H1 (cell line): ENCODE results near the gene MTURN. TPM values are rescaled to one million over a fixed set of nuclear protein-coding genes. Genes with fewer than 3 reads are reported as not detected.

ENCODE experiments used
- CHD1 ChIP-seq: IDR thresholded peaks from 2 replicates; pipeline ENCODE4 v1.6.1; 2012; ENCODE audit warnings: low read depth, low read length, improper control_type of control experiment
- FOSL1 ChIP-seq: IDR thresholded peaks from 2 replicates; pipeline ENCODE4 v1.6.1; 2011; ENCODE audit warnings: mild to moderate bottlenecking, low read depth, low read length, moderate library complexity; ENCODE audit not compliant: insufficient read depth
- polyA plus RNA-seq, 7 experiments: library from polyadenylated mRNA; depleted of rRNA in 3 of 7; stranded (reverse) in 5 of 7; unstranded in 2 of 7; fragments of >200 nt in 5 of 7; fragments of 200-250 nt in 2 of 7; gene quantifications; 1 replicate in 5 of 7; 2 replicates in 1 of 7; 4 replicates in 1 of 7; pipeline versions ENCODE4 v1.2.1 to v1.2.3, GENCODE V29; 2011 to 2013; ENCODE audit warnings: missing spikeins in 2 of 7, mixed read lengths in 2 of 7
- total RNA-seq: library from RNA; stranded (reverse); fragmentation: NEBNext Ultra II Directional; extraction: Animal tissue kit (Norgen Biotek cat#: 25700); gene quantifications from 2 replicates; pipeline ENCODE4 v1.2.1, GENCODE V29; 2021

MTURN gene
- total and polyA plus RNA-seq, 2 of the 8 experiments (the other 6 are each of a cell fraction or from before 2014, with no cell fraction given), result 2.6 to 5.8 TPM

- TF ChIP-seq FOSL1, result no peak
- no peak for TF ChIP-seq CHD1
- TF ChIP-seq, all 59 proteins: peak for 0
These were observed 13.6 kb downstream of the MTURN start (continued) for GRCh38 chr7:30148426-30148825.
